ENCODE results near the gene ALPI. TPM values are rescaled to one million over a fixed set of nuclear protein-coding genes. Genes with fewer than 3 reads are reported as not detected.

Gene ALPI
- total and polyA plus RNA-seq, 12 donors: not detected

DNA sequence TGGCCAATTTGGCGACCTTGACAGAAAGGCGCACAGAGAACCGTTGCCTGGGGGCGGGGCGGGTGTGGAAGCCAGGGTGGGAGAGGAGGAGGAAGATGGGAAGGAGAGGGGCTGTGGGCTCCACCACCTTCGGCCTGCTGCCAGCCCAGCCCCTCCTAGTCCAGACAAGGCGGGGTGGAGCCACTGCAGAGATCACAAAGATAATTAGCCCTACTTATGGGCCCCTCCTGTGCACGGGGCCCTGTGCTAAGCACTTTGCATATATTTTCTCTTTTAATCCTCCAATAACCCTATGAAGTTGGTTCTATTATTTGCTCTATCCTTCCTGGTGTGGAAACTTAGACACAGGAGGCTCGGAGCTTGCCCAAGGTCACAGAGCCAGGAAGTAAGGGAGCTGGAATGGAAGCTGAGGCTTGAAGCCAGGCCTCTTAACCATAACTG lies 45.4 kb downstream of the ALPI start:
- H3K4me3 ChIP-seq: no peak overlapping the region
- no peaks in the 10 kb centered on the region for H3K36me3 ChIP-seq (replicated peaks in 1 of 2)
- H3K9me3 ChIP-seq (replicated peaks in 1 of 3): no peaks in the 10 kb centered on the region
- H3K27ac ChIP-seq: peak overlapping the region; percentile 71 to 89 (median 79)
- H3K27me3 ChIP-seq: no peaks in the 10 kb centered on the region
- no peak for TF ChIP-seq POLR2A (IDR thresholded peaks at IDR 0.05)
- TF ChIP-seq, protein P1, sequence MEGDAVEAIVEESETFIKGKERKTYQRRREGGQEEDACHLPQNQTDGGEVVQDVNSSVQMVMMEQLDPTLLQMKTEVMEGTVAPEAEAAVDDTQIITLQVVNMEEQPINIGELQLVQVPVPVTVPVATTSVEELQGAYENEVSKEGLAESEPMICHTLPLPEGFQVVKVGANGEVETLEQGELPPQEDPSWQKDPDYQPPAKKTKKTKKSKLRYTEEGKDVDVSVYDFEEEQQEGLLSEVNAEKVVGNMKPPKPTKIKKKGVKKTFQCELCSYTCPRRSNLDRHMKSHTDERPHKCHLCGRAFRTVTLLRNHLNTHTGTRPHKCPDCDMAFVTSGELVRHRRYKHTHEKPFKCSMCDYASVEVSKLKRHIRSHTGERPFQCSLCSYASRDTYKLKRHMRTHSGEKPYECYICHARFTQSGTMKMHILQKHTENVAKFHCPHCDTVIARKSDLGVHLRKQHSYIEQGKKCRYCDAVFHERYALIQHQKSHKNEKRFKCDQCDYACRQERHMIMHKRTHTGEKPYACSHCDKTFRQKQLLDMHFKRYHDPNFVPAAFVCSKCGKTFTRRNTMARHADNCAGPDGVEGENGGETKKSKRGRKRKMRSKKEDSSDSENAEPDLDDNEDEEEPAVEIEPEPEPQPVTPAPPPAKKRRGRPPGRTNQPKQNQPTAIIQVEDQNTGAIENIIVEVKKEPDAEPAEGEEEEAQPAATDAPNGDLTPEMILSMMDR (IDR thresholded peaks at IDR 0.05): no peak
- intact Hi-C loops (cut with DNase I): no loop called here
- DNase-seq: peak; percentile 44 to 73 (median 66)
- peaks cover 16 to 27% of the 10 kb centered on the region in 2 donors for H3K4me1 ChIP-seq (replicated peaks in 1 of 2)
- 43 to 59% (median 51%) methylated on average over 9 of the region's 9 CpGs for WGBS, 4 donors

GRCh38 chr2:232501794-232502390 lies 45.9 kb downstream of the ALPI start:
- no peaks in the 10 kb centered on the region for H3K36me3 ChIP-seq (replicated peaks in 1 of 2)
- WGBS, 4 donors: 4 to 56% (median 29%) methylated on average over 6 to 10 of the region's 10 CpGs
- no peaks in the 10 kb centered on the region for H3K27me3 ChIP-seq
- TF ChIP-seq, protein P1 (IDR thresholded peaks at IDR 0.05): no peak
- TF ChIP-seq POLR2A (IDR thresholded peaks at IDR 0.05): no peak
- no peaks in the 10 kb centered on the region for H3K9me3 ChIP-seq (replicated peaks in 1 of 3)
- peaks cover 16 to 27% of the 10 kb centered on the region in 2 donors for H3K4me1 ChIP-seq (replicated peaks in 1 of 2)
- H3K4me3 ChIP-seq: no peak overlapping the region
- H3K27ac ChIP-seq: peak overlapping the region; percentile 71 to 89 (median 79)
- intact Hi-C loops (cut with DNase I): no loop called here
- peak in 4 of 7 donors; percentile 37 to 49 (median 40) for DNase-seq

GRCh38 chr2:232502511-232502910 lies 46.6 kb downstream of the ALPI start:
- TF ChIP-seq POLR2A (IDR thresholded peaks at IDR 0.05): no peak
- TF ChIP-seq, protein P1 (IDR thresholded peaks at IDR 0.05): no peak
- H3K36me3 ChIP-seq (replicated peaks in 1 of 2): no peaks in the 10 kb centered on the region
- no peaks in the 10 kb centered on the region for H3K27me3 ChIP-seq
- WGBS, 4 donors: 2 to 19% (median 17%) methylated on average over 5 to 20 of the region's 21 CpGs
- H3K9me3 ChIP-seq (replicated peaks in 1 of 3): no peaks in the 10 kb centered on the region
- peaks cover 16 to 27% of the 10 kb centered on the region in 2 donors for H3K4me1 ChIP-seq (replicated peaks in 1 of 2)
- H3K27ac ChIP-seq: peak overlapping the region in 2 of 5 donors; percentile 81 to 89
- intact Hi-C loops (cut with DNase I): no loop called here
- DNase-seq: peak in 5 of 7 donors; percentile 43 to 64 (median 49)
- peak overlapping the region in 1 of 4 donors; percentile 52 for H3K4me3 ChIP-seq

- Histone ChIP-seq H3K9me3 (replicated peaks in 1 of 3) (no peaks in the 10 kb centered on the region), H3K36me3 (replicated peaks in 1 of 2) (no peaks in the 10 kb centered on the region), H3K4me3 (peak overlapping the region in 1 of 4 donors; percentile 52), H3K4me1 (replicated peaks in 1 of 2) (peaks cover 16 to 27% of the 10 kb centered on the region in 2 donors), H3K27ac (peak overlapping the region in 2 of 5 donors; percentile 44 to 89), H3K27me3 (no peaks in the 10 kb centered on the region)
- intact Hi-C loops (cut with DNase I): no loop called here
- TF ChIP-seq, protein P1 (IDR thresholded peaks at IDR 0.05): no peak
- TF ChIP-seq POLR2A (IDR thresholded peaks at IDR 0.05): no peak
- DNase-seq: peak; percentile 44 to 84 (median 68)
- 15 to 47% (median 18%) methylated on average over 24 to 74 of the region's 75 CpGs for WGBS, 4 donors
Observed at GRCh38 chr2:232502911-232503808, 47.2 kb downstream of the ALPI start.
